GM19193 (cell line): ENCODE measurements around the gene GNAI1.

Experiments used
- POLR2A ChIP-seq: IDR thresholded peaks from 4 replicates; pipeline ENCODE4 v1.6.1; 2011; ENCODE audit not compliant: insufficient read depth, insufficient read length; ENCODE audit errors: extremely low read depth

GNAI1 gene

DNA sequence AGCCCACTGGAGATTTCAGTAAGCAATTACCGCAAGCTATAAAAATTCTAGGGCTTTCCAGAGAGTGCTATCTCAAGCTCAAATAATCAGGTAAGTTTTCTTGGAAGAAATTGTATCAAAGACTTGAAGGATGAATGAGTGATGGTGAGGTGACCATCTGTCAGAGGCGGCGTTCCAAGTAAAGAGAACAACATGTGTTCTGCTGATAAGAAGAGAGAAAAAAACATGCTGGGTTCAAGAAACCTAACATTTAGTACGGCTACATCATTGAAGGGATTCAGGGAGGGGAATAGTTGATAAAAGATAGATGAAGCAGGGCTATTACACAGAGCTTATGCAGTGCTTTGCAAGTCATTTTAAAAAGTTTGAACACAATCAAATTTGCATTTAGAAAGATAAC is 100.7 kb downstream of the GNAI1 start:
- TF ChIP-seq POLR2A: no peak

DNA sequence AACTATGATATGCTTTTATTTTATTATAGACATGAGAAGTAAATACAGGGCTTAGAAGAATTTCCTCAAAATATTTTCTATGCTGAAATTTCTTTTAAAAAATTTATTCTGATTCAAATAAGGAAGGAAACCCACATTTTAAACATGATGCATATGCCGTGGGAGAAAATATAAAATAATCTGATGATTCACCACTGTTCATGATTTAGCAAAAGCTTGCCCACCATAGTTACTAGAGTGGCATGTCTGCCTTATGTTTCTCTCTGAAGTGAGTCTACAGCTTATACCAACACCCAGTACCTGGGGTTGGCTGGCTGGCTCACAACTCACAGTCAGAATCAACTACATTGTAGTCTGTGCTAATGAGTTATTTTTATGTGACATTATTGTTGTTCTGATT is 102.0 kb downstream of the GNAI1 start:
- no peak for TF ChIP-seq POLR2A

DNA sequence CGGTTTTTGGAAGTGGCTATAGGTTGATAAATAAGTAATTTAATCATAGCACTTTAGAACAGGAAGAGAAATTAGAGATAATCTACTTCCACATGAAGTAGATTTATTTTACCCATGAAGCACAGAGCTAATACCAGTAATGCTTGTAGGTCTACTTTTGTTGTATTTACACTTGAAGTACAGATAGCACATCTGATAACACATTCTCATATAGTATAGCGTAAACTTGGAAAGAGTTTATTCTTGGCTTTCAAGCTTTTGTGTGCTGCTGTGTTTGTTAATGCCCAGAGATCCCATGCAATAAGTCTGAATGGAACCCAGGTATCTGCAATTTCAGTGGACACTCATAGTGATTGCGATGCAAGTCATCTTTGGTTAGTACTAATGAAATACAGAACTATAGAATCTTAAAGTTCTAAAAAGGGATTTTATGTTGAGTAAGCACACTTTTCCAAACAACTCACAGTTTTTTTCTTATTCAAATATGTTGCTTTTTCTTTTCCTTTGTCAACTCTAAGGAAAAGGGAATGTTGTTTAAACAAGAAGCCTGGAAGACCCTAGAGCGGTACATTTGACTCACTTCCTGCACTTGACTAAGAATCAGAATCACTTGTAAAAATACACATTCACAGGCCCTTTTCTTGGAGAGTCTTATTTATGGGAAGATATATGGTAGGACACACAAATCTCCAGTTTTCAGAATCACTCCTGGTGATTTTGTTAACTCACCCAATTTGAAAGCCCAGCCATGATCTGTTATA is 105.8 kb downstream of the GNAI1 start:
- TF ChIP-seq POLR2A: no peak

DNA sequence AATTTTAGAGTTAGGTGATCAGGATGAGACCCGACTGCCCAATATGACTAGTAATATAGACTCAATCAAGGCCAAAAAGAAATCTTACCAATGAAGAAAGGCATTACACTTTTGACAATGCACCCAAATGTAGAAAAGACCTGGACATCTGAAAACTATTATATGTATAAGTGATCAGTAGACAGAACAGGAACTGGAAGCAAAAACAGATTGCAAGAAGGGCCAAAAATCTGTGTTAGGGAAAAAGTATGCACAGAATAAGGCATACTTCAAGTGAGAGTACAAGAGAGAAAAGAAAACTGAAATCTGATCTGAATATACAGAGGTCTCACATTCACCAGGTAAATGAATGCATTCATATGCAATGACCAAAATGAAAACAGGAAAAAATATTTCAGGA is 107.0 kb downstream of the GNAI1 start:
- TF ChIP-seq POLR2A: no peak

- TF ChIP-seq POLR2A: no peak
Measured at GRCh38 chr7:80243425-80243824, 108.8 kb downstream of the GNAI1 start.

DNA sequence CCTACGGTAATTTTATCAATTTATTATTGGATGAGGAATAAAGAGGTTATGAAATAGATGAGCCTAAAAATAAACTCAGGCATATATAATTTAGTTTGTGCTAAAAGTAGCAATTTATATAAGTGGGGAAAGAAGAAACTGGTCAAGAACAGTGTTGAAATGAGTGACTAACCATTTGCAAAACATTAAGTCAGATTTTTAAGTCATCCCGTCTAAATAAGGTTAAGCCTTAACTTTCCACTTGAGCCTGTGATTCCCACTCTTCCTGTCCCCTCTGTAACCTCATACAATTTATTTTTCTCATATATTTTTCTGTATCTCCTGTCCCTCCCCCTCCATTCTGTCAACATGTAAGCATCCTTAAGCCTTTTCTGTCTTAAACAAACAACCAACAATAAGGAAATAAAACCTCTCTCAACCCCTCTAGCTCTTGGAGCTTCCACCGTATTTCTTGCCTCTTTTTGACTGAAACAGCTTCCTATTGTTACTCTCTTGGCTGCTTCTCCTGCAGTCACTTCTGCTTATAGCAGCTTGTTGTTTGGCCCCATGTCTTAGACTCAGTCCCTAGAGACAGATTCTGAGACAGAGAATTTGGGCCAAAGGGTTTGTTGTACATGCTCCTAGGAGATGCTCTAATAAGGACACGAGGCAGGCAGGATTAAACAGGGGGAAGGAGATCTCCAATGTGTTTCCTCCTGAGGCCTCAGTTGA is 109.7 kb downstream of the GNAI1 start:
- no peak for TF ChIP-seq POLR2A

DNA sequence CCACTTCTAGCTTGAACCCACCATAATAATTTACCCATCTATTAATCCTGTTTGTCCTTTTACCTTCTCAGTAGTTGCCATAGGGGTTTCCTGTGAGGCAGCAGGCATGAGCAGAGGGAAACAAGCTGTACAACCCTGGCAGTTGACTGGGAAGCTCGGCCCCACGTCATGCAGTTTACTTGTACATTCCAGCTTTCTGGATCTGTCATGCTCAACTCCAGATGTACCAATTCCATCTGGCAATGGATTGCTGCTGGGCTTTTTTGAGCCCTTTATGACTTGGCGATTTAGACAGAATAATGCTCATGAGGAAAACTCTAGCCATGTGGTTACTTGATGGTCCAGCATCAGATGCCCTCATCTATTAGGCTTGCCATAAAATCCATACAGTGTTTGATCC is 112.5 kb downstream of the GNAI1 start:
- no peak for TF ChIP-seq POLR2A

- TF ChIP-seq POLR2A: no peak
Measured at GRCh38 chr7:80247891-80248290, 113.3 kb downstream of the GNAI1 start.

DNA sequence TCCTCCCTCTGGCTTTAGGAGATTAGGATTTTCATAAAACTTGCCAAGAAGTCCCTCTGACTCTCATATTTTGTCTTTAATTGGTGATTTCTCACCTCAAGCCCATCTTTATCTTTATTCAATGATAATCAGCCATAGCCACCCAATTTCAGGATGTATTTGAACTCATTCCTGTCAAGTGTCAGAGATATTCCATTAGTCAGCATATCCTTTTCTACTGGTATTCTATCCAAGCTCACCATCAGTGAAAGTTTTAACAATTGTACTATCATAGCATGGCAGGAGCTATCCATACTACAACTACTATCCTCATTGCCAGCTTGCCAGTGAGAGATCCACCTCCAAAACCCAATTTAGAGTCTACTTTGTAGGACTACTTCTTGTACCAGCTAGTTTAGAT is 114.6 kb downstream of the GNAI1 start:
- no peak for TF ChIP-seq POLR2A

DNA sequence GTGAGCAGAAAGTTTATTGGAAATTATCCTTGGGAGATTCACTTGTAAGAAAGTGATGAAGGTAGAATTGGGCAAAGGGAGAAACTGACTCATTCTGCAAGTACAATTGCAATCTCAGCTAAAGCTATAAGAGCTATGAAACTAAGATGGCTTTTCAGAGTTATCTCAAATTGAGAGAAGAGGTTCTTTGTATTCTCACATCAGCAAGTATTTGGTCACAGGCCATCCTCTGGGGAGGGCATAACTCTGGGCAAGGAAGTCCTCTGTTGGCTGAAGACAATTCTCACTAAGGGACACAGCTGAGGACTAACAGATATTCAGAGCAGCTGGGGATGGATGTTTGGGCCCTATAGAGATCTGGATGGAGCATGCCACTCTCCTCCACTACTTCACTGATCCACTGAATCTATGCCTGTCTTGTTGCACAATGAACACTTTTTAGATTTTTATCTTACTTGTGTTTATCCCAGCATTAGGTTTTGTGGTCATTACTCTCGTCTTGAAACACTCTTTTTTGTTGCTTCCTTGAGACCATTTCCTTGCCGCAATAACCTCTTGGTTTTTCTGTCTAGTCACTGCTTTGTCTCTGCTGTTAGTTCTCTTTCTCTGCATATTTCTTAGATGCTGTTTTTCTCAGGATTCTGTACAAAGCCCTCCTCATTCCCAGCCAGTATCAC is 115.1 kb downstream of the GNAI1 start:
- no peak for TF ChIP-seq POLR2A

DNA sequence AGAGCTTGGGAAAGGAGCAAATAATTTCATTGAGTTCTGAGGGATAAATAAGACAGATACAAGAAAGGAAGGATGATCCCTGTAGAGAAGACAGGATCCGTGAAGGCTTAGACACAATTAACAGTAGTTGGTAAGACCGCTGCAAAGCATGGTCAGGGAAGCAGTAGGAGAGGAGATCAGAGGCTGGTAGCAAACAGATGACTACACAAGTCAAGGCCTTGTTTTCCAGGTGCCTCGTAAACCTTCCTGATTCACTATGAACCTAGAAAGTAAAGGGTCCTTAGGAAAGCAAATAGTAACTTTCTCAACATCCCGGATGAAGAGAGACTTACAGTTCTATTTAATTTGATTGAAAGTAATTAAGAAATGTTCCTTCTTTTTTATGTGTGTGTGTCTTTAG is 118.6 kb downstream of the GNAI1 start:
- no peak for TF ChIP-seq POLR2A

GRCh38 chr7:80253653-80254052 is 119.0 kb downstream of the GNAI1 start:
- no peak for TF ChIP-seq POLR2A

- no peak for TF ChIP-seq POLR2A
Measured at GRCh38 chr7:80255656-80256055, 121.0 kb downstream of the GNAI1 start.

- no peak for TF ChIP-seq POLR2A
Measured at GRCh38 chr7:80257756-80258155, 123.1 kb downstream of the GNAI1 start.

DNA sequence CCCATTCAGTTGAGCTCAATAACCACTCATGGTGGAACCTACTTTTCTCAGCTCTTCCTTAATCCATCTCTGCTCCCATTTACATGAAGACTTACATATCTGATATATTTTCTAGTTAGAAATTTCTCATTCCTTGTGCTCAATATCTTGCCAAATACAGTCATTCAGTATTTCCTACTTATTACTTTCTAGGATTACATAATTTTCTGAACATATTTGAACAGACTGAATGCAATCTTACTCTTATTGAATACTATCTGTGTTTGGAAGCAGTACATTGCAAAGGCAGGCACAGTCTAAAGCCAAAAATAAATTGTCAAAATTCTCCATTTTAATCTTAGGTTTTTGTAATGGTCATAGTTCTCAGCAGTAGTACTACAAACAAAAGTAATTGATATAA is 126.0 kb downstream of the GNAI1 start:
- no peak for TF ChIP-seq POLR2A

- TF ChIP-seq POLR2A: no peak
Measured at GRCh38 chr7:80263333-80263732, 128.7 kb downstream of the GNAI1 start.
